HuH-7.5 (cell line): ENCODE results near the gene ADM2.
A peak's percentile ranks its signal among the peaks of the same experiment; 100 is the strongest.
"Not testable (repeated sequence)": the region's sequence is repeated elsewhere in the genome, so short reads cannot be mapped to it uniquely, and the experiment has no call there.

Source experiments
- DNase-seq: peaks from one replicate; pipeline ENCODE4 v3.0.0; 2011; ENCODE audit warnings: low spot score

The ADM2 gene

GRCh38 chr22:50506611-50507420 is 25.5 kb downstream of the ADM2 start:
- peak; percentile 71 for DNase-seq

DNA sequence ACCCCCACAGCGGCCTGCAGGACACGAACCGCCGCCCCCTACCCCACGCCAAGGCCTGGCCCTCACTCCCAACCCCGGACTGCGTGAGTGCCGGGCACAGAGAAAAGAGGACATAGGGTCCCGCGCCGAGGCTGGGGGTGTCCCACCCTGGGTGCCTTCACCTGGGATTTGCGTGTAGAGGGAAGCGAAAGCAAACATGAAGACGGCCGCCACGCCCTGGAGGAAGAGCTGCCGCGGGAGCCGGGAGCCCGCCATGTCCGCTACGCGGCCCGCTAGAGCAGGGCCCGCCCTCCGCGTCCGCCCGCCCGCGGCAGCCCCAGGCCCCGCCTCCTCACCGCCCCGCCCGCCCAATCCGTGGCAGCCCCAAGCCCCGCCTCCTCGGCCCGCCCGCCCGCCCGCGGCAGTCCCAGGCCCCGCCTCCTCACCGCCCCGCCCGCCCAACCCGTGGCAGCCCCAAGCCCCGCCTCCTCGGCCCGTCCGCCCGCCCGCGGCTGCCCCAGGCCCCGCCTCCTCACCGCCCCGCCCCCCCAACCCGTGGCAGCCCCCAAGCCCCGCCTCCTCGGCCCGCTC is 26.2 kb downstream of the ADM2 start, which contains the start of gene LMF2:
Gene LMF2 (minus strand): TSS at position 282 of the 570 bp plus-strand sequence. CDS start 27 bp downstream, at position 255.
- peak; percentile 97 for DNase-seq

- DNase-seq = peak; percentile 99
Measured at GRCh38 chr22:50507991-50508884, 26.9 kb downstream of the ADM2 start, which contains the start of gene NCAPH2. TSS of gene NCAPH2 (plus strand) at chr22:50508224. CDS start at chr22:50508338, 114 bp downstream.

DNA sequence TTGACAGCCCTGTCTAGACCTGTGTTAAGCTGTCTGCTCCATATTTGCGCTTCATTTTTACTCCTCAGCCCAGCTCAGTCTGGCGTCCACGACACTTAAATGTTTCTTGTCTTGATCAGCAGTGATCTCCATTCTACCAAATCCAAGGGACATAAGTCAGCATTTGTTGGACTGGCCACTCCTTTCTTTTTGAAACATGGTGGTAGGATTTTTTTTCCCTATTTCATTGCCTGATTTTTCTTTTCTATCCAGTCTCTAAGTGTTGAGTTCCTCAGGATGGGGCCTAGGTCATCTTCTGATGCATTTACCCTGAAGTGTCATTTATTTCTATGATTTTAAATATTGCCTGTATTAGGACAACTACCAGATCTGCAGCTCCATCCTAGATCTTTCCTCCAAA is 27.6 kb downstream of the ADM2 start:
- no peak for DNase-seq

DNA sequence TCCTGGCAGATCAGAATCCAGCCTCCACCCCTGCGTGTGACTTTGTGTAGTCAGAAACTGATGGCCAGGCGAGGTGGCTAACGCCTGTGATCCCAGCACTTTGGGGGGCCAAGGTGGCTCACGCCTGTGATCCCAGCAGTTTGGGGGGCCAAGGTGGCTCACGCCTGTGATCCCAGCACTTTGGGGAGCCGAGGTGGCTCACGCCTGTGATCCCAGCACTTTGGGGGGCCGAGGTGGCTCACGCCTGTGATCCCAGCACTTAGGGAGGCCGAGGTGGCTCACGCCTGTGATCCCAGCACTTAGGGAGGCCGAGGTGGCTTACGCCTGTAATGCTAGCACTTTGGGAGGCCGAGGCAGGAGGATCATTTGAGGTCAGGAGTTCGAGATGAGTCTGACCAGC is 31.8 kb downstream of the ADM2 start:
- no peak for DNase-seq

GRCh38 chr22:50516068-50516467 is 34.7 kb downstream of the ADM2 start:
- DNase-seq = no peak

DNA sequence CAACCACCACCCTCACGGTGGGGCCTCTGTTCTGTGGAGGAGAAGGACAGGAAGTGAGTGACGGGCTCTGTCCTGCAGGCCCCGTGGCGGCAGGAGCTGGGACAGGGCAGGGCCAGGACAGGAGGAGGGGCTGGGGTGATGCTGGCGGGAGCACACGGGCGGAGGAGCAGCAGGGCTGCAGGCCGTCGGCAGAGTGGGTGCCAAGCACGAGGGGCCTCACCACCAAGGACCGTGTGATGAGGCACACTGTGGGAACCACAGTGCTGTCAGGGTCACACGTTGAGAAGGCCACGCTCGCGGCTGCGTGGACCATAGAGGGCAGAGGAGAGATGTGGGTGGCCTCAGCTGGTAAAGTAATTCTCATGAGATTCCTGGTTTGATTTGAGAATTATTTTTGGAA is 35.5 kb downstream of the ADM2 start:
- DNase-seq = no peak

DNA sequence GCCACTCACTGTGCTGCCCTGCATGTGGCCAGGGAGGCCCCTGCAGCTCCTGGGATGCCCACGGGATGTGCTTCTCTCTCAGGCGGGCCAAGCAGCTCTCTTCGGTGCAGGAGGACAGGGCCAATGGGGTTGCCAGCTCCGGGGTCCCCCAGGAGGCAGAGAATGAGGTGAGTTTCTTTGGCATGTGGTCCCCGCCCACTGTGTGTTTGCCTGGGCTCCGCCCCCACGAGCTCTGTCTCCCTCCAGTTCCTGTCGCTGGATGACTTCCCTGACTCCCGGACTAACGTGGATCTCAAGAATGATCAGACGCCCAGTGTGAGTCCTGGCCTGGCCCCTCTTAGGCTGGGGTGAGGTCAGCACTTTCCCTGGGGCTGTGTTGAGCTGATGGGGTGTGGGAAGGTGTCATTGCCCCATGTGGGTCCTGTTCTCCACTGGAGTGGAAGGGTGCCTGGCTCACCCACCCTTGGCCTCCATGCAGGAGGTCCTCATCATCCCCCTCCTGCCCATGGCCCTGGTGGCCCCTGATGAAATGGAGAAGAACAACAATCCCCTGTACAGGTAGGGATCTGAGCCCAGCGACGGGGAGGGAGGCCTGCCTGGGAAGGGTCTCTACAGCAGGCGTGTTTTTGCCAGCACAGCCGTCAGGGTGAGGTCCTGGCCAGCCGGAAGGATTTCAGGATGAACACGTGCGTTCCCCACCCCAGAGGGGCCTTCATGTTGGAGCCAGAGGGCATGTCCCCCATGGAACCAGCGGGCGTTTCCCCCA is 36.3 kb downstream of the ADM2 start:
- no peak for DNase-seq

DNA sequence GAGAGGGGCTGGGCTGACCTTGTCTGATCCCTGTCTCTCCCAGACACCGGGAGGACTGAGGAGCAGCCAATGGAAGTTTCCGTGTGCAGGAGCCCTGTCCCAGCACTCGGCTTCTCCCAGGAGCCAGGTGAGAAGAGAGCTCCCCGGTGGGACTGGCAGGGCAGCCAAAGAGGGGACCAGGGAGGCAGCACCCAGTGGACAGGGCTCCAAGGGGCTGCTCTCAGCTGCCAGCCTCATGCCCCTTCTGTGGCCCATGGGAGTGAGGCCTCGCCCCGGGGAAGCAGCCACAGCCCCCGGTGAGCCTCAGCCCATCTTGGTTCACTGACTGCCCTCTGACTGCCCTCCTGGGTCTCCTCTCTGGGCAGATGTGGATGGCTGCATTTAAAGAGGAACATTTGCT is 37.3 kb downstream of the ADM2 start:
- no peak for DNase-seq

DNA sequence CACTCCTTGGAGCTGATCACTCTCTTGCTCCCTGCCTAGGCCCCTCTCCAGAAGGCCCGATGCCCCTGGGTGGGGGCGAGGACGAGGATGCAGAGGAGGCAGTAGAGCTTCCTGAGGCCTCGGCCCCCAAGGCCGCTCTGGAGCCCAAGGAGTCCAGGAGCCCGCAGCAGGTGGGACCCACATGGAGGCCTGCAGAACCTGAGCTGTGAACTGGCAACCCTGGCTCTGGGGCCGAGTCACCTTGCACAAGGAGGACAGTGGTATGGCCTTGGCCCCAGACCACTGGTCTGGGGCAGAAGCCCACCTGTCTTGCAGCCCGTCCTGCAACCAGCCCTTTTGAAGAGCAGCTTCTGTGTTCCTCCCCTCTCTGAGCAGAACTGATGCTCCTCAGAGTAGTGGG is 37.8 kb downstream of the ADM2 start:
- no peak for DNase-seq

DNA sequence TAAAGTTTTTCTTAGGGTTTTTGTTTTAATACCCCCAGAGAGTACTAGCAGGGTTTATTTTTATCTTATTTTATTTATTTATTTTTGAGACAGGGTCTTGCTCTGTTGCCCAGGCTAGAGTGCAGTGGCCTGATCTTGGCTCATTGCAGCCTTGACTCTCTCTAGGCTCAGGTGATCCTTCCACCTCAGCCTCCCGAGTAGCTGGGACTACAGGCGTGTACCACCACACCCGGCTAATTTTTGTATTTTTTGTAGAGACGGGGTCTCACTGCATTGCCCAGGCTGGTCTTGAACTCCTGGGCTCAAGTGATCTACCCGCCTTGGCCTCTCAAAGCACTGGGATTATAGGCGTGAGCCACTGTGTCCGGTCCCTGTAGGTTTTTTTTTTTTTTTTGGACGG is 38.8 kb downstream of the ADM2 start:
- not testable (repeated sequence) for DNase-seq

- no peak for DNase-seq
Measured at GRCh38 chr22:50520826-50521453, 39.6 kb downstream of the ADM2 start.

GRCh38 chr22:50521710-50522109 is 40.4 kb downstream of the ADM2 start:
- DNase-seq = no peak

GRCh38 chr22:50522208-50522805 is 41.0 kb downstream of the ADM2 start:
- DNase-seq = no peak

DNA sequence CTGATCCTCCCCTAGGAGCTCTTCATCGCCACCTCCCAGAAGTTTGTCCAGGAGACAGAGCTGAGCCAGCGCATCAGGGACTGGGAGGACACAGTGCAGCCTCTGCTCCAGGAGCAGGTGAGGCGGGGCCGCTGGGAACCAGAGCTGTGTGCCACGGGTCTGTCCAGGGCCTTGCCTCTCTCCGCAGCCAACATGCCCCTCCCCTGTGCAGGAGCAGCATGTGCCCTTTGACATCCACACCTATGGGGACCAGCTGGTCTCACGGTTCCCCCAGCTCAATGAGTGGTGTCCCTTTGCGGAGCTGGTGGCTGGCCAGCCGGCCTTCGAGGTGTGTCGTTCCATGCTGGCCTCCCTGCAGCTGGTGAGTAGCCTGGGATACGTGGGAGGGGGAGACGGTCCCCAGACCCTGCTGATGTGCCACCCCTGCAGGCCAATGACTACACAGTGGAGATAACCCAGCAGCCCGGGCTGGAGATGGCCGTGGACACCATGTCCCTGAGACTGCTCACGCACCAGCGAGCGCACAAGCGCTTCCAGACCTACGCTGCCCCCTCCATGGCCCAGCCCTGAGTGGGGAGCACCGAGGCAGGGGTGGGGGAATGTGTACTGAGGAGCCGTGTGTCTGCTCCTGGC is 41.6 kb downstream of the ADM2 start:
- DNase-seq = no peak

DNA sequence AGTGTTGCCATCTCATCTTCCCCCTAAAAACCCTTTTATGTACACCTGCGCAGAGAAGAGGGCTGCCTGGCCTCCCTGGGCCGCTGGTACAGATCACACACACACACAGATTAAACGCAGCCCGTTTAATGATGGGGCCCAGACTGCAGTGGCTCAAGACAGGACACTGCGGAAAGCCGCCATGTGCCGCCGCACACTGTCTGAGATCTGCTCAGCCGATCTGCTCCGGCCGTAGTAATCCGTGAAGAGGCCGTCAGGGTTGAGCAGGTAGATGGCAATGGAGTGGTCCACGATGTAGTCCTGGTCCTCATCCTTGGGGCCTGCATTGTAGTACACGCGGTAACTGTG is 42.1 kb downstream of the ADM2 start:
- no peak for DNase-seq

- no peak for DNase-seq
Measured at GRCh38 chr22:50523806-50524675, 42.7 kb downstream of the ADM2 start.

- DNase-seq = peak; percentile 88
Measured at GRCh38 chr22:50524676-50525103, 43.3 kb downstream of the ADM2 start.

GRCh38 chr22:50525104-50525857 is 43.9 kb downstream of the ADM2 start, which contains the start of gene SCO2:
TSS of gene SCO2 (minus strand) at chr22:50525598. CDS start at chr22:50524411, 1,187 bp downstream.
- peak; percentile 100 for DNase-seq
